Measurements from ENCODE around the gene SH3PXD2A. TPM values are rescaled to one million over a fixed set of nuclear protein-coding genes. Genes with fewer than 3 reads are reported as not detected.

Gene SH3PXD2A
- total RNA-seq, 1 experiment from 2014 or later: 6.3 TPM

DNA sequence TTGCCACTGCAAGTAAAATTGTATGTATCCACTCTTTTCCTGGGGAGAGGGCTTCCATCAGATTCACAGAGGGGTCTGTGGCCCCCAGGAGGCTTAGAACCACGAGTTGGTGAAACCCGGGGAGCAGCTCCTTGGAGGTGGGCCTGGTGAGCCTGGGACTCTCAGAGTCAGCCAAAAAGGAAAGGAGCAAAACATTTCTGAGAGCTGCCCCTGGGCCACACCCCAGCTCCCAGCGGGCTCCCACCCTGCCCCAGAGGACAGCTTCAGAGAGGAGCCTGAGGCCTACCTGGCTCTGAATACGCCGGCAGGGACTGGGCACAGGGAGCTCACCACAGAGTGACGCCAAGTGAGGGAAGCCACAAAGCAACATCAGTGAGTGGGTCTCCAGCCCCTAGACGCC lies 56.9 kb downstream of the SH3PXD2A start:
- ChIA-PET CTCF (no interaction called here), POLR2A (no interaction called here)
- peaks cover 64% of the 10 kb centered on the region for H3K4me1 ChIP-seq
- H3K27me3 ChIP-seq (replicated peaks; ENCODE audit: control insufficient read depth, insufficient read depth, low read length): no peaks in the 10 kb centered on the region
- H3K36me3 Mint-ChIP-seq (ENCODE audit: insufficient read depth, unreplicated experiment): peaks cover 4% of the 10 kb centered on the region
- no TSS peak for BruUV-seq (replicated peaks)
- H3K9me3 ChIP-seq: no peaks in the 10 kb centered on the region
- DNase-seq: no peak
- 0 out of 2 replicates have a peak, but pooled peaks cover 2% of the 10 kb centered on the region for H3K36me3 ChIP-seq (ENCODE audit: control insufficient read depth, insufficient read depth, low read length)
- no peak overlapping the region for H3K4me3 Mint-ChIP-seq (ENCODE audit: unreplicated experiment)
- no peaks in the 10 kb centered on the region for H3K27me3 Mint-ChIP-seq (ENCODE audit: insufficient read depth, unreplicated experiment)
- intact Hi-C loops (cut with micrococcal nuclease; ENCODE audit: unreplicated experiment): no loop called here
- no peaks in the 10 kb centered on the region for H3K9me3 Mint-ChIP-seq (ENCODE audit: unreplicated experiment)
- H3K4me3 ChIP-seq (ENCODE audit: low read depth, low read length): no peak overlapping the region
- no peak for TF ChIP-seq CTCF (IDR thresholded peaks at IDR 0.05; ENCODE audit: insufficient read depth in 1 of 2, low read depth in 1 of 2, low read length in 1 of 2, severe bottlenecking in 1 of 2, unreplicated experiment in 1 of 2)
- H3K27ac Mint-ChIP-seq (ENCODE audit: unreplicated experiment): no peak overlapping the region
- H3K4me1 Mint-ChIP-seq (ENCODE audit: low read depth, unreplicated experiment): peaks cover 47% of the 10 kb centered on the region

- no TSS peak for BruUV-seq (replicated peaks)
These were observed 57.5 kb downstream of the SH3PXD2A start for GRCh38 chr10:103797857-103798256.

GRCh38 chr10:103795634-103796270 lies 59.6 kb downstream of the SH3PXD2A start:
- CTCF ChIA-PET: interaction anchor here (0.7 kb wide), 2 partner anchors 228 to 1082 kb away, joined by 3 to 5 read pairs; partner anchors contain the start of gene ARL3

More at GRCh38 chr10:103797857-103798256, 57.5 kb downstream of the SH3PXD2A start:
- H3K4me1 ChIP-seq: peaks cover 64% of the 10 kb centered on the region
- no peaks in the 10 kb centered on the region for H3K27me3 ChIP-seq (replicated peaks; ENCODE audit: control insufficient read depth, insufficient read depth, low read length)
- H3K4me3 ChIP-seq (ENCODE audit: low read depth, low read length): no peak overlapping the region
- H3K36me3 ChIP-seq (ENCODE audit: control insufficient read depth, insufficient read depth, low read length): 0 out of 2 replicates have a peak, but pooled peaks cover 2% of the 10 kb centered on the region
- intact Hi-C loops (cut with micrococcal nuclease; ENCODE audit: unreplicated experiment): no loop called here
- no peak overlapping the region for H3K4me3 Mint-ChIP-seq (ENCODE audit: unreplicated experiment)
- no peaks in the 10 kb centered on the region for H3K9me3 ChIP-seq
- POLR2A ChIA-PET: no interaction called here
- no peaks in the 10 kb centered on the region for H3K9me3 Mint-ChIP-seq (ENCODE audit: unreplicated experiment)
- peaks cover 51% of the 10 kb centered on the region for H3K4me1 Mint-ChIP-seq (ENCODE audit: low read depth, unreplicated experiment)
- peaks cover 4% of the 10 kb centered on the region for H3K36me3 Mint-ChIP-seq (ENCODE audit: insufficient read depth, unreplicated experiment)
- CTCF ChIA-PET: no interaction called here
- no peaks in the 10 kb centered on the region for H3K27me3 Mint-ChIP-seq (ENCODE audit: insufficient read depth, unreplicated experiment)
- no peak for DNase-seq
- no peak for TF ChIP-seq CTCF (IDR thresholded peaks at IDR 0.05; ENCODE audit: insufficient read depth in 1 of 2, low read depth in 1 of 2, low read length in 1 of 2, severe bottlenecking in 1 of 2, unreplicated experiment in 1 of 2)
- peak overlapping the region; percentile 19 for H3K27ac Mint-ChIP-seq (ENCODE audit: unreplicated experiment)

More at GRCh38 chr10:103795634-103796270, 59.6 kb downstream of the SH3PXD2A start:
- POLR2A ChIA-PET: no interaction called here
- TF ChIP-seq CTCF (IDR thresholded peaks at IDR 0.05; ENCODE audit: insufficient read depth in 1 of 2, low read depth in 1 of 2, low read length in 1 of 2, severe bottlenecking in 1 of 2, unreplicated experiment in 1 of 2): no peak
- peak overlapping the region; percentile 90 for H3K27ac Mint-ChIP-seq (ENCODE audit: unreplicated experiment)
- peaks cover 39% of the 10 kb centered on the region for H3K4me1 Mint-ChIP-seq (ENCODE audit: low read depth, unreplicated experiment)
- H3K4me3 ChIP-seq (ENCODE audit: low read depth, low read length): no peak overlapping the region
- no peaks in the 10 kb centered on the region for H3K9me3 Mint-ChIP-seq (ENCODE audit: unreplicated experiment)
- H3K4me3 Mint-ChIP-seq (ENCODE audit: unreplicated experiment): no peak overlapping the region
- DNase-seq: no peak
- H3K27me3 ChIP-seq (replicated peaks; ENCODE audit: control insufficient read depth, insufficient read depth, low read length): no peaks in the 10 kb centered on the region
- intact Hi-C loops (cut with micrococcal nuclease; ENCODE audit: unreplicated experiment): loop anchor here (2.0 kb wide), 2 partner anchors 59 to 79 kb away; partner anchors contain the start of gene SH3PXD2A
- peaks cover 59% of the 10 kb centered on the region for H3K4me1 ChIP-seq
- H3K27me3 Mint-ChIP-seq (ENCODE audit: insufficient read depth, unreplicated experiment): no peaks in the 10 kb centered on the region
- no TSS peak for BruUV-seq (replicated peaks)
- peaks cover 4% of the 10 kb centered on the region for H3K36me3 Mint-ChIP-seq (ENCODE audit: insufficient read depth, unreplicated experiment)
- peaks cover 4% of the 10 kb centered on the region; the same call in 1 of the 2 replicates for H3K36me3 ChIP-seq (ENCODE audit: control insufficient read depth, insufficient read depth, low read length)
- no peaks in the 10 kb centered on the region for H3K9me3 ChIP-seq

Data from Caco-2 (cell line).